Transverse colon (tissue), 3 donors: ENCODE results near the gene SP100.

Source experiments
- EP300 ChIP-seq: sonication (generic); formaldehyde crosslinking; IDR thresholded peaks from one replicate; pipeline ENCODE4 v1.6.1; 2017; ENCODE audit warnings: antibody characterized with exemption, low read depth
- POLR2A ChIP-seq: fragments of 450-650 bp; IDR thresholded peaks from one replicate; pipeline ENCODE4 v1.6.1; 2016; ENCODE audit warnings: antibody characterized with exemption, mild to moderate bottlenecking, moderate library complexity
- TF ChIP-seq, protein P1 (sequence below), 5 experiments: fragments of 200-600 bp in 3 of 5; fragments of 450-650 bp in 2 of 5; sonication (generic) in 3 of 5; IDR thresholded peaks; 1 replicate in 2 of 5; 2 replicates in 3 of 5; pipeline ENCODE4 v1.5.1; 2016 to 2017; ENCODE audit warnings: antibody characterized with exemption in 5 of 5, inconsistent platforms in 3 of 5, mild to moderate bottlenecking in 2 of 5, moderate library complexity in 1 of 5

DNA sequence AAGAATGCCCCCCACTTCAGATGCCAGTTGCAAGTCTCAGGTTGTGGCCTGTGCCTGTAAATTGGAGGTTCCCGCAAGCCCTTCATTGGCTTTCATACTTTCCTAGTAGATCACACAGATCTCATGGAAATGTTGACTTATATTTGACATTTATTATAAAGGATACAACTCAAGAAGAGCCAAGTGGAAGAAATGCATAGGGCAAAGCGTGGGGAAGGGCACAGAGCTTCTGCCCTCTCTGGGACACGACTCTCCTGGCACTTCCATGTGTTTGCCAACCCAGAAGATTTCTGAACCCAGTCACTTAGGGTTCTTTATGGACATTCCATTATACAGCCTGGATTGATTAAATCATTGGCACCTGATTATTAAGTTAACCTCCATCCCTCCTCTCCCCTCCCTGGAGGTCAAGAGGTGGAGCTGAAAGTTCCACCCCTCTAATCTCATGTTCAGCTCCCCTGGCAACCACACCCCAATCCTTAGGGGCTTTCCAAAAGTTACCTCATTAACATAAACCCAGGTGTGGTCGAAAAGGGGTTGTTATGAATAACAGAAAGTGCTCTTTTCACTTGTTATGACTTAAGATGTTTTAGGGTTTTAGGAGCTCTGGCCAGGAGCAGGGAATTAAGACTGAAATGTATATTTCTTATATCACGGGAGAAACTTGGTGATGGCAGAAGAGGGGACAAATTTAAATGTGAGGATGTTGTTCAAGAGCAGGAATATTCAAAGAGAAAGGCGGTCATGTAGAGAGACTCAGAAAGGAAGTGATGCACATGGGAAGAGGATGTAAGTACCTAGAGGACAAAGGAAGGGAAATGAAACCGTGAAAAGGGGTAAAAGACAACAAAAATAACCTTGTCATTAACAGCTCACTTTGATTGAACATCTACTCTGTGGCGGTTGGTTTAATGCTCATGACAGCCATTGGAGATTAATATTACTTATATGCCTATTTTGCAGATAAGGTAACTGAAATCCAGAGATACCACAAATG is 31.8 kb downstream of the SP100 start:
- TF ChIP-seq, protein P1, sequence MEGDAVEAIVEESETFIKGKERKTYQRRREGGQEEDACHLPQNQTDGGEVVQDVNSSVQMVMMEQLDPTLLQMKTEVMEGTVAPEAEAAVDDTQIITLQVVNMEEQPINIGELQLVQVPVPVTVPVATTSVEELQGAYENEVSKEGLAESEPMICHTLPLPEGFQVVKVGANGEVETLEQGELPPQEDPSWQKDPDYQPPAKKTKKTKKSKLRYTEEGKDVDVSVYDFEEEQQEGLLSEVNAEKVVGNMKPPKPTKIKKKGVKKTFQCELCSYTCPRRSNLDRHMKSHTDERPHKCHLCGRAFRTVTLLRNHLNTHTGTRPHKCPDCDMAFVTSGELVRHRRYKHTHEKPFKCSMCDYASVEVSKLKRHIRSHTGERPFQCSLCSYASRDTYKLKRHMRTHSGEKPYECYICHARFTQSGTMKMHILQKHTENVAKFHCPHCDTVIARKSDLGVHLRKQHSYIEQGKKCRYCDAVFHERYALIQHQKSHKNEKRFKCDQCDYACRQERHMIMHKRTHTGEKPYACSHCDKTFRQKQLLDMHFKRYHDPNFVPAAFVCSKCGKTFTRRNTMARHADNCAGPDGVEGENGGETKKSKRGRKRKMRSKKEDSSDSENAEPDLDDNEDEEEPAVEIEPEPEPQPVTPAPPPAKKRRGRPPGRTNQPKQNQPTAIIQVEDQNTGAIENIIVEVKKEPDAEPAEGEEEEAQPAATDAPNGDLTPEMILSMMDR (IDR thresholded peaks at IDR 0.05) = no peak
- no peak for TF ChIP-seq POLR2A
- no peak for TF ChIP-seq EP300
